ENCODE results near the gene RAB2B.

RAB2B gene

GRCh38 chr14:21520767-21521166 is 44.0 kb upstream of the RAB2B start:
- no peaks in the 10 kb centered on the region for H3K9me3 ChIP-seq (ENCODE audit: control extremely low read depth in 1 of 5, control insufficient read depth in 4 of 5, insufficient read depth in 2 of 5, low read depth in 1 of 5, low read length in 4 of 5)
- ChIA-PET POLR2A (no interaction called here), CTCF (interaction anchor here (0.7 to 2.4 kb wide), 2 partner anchors 9 to 18 kb away, joined by 3 to 11 read pairs; partner anchors contain the start of gene METTL3)
- DNase-seq: no peak
- no peak overlapping the region for H3K27ac ChIP-seq (ENCODE audit: insufficient read depth in 1 of 2, low read depth in 1 of 2, low read length in 2 of 2, poor library complexity in 1 of 2, severe bottlenecking in 2 of 2)
- H3K36me3 ChIP-seq (ENCODE audit: control insufficient read depth in 4 of 4, insufficient read depth in 4 of 4, low read length in 3 of 4): peaks cover 0 to 8% (median 0%) of the 10 kb centered on the region in 4 experiments
- peaks cover 0 to 1% (median 0%) of the 10 kb centered on the region in 5 experiments for H3K27me3 ChIP-seq (replicated peaks in 2 of 5; ENCODE audit: control insufficient read depth in 4 of 5, insufficient read depth in 5 of 5, low read length in 4 of 5)
- H3K4me3 ChIP-seq (ENCODE audit: control insufficient read depth in 1 of 7, extremely low read depth in 1 of 7, insufficient read depth in 4 of 7, low read depth in 2 of 7, low read length in 6 of 7): no peak overlapping the region
- WGBS (ENCODE audit: insufficient coverage): no CpG with 5 or more reads among the region's 1 CpG
- peaks cover 0 to 3% (median 0%) of the 10 kb centered on the region in 4 experiments for H3K4me1 ChIP-seq (ENCODE audit: control extremely low read depth in 1 of 4, control insufficient read depth in 4 of 4, insufficient read depth in 4 of 4, low read length in 3 of 4)

DNA sequence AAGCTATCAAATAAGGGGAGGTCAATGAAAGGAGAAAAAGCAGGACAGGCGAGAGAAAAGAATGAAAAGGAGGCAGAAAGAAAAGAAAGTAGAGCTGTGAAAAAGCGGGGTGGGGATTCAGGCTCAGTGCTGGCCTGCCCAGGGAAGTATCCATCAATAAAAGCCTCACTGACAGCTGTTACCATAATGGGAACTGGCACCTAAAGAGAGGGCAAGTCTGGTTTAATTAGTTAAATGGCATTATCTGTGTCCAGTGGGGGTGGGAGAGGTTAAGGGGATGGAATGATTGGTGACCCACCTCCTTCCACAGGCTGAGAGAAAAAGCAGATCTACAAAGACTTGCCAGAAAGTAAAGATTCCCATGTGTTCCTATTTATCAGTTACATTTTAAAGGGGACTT is 42.0 kb upstream of the RAB2B start:
- H3K4me3 ChIP-seq (ENCODE audit: control insufficient read depth in 1 of 7, extremely low read depth in 1 of 7, insufficient read depth in 4 of 7, low read depth in 2 of 7, low read length in 6 of 7): no peak overlapping the region
- DNase-seq: no peak
- 100% methylated on average over 2 of the region's 2 CpGs for WGBS (ENCODE audit: insufficient coverage)
- H3K27ac ChIP-seq (ENCODE audit: insufficient read depth in 1 of 2, low read depth in 1 of 2, low read length in 2 of 2, poor library complexity in 1 of 2, severe bottlenecking in 2 of 2): no peak overlapping the region
- peaks cover 0 to 4% (median 0%) of the 10 kb centered on the region in 4 experiments for H3K36me3 ChIP-seq (ENCODE audit: control insufficient read depth in 4 of 4, insufficient read depth in 4 of 4, low read length in 3 of 4)
- POLR2A ChIA-PET: no interaction called here
- H3K9me3 ChIP-seq (ENCODE audit: control extremely low read depth in 1 of 5, control insufficient read depth in 4 of 5, insufficient read depth in 2 of 5, low read depth in 1 of 5, low read length in 4 of 5): no peaks in the 10 kb centered on the region
- H3K27me3 ChIP-seq (replicated peaks in 2 of 5; ENCODE audit: control insufficient read depth in 4 of 5, insufficient read depth in 5 of 5, low read length in 4 of 5): no peaks in the 10 kb centered on the region
- CTCF ChIA-PET: interaction anchor here (0.6 to 1.2 kb wide), 2 partner anchors 12 to 23 kb away, joined by 3 to 5 read pairs; no protein-coding TSS in a partner anchor
- no peaks in the 10 kb centered on the region for H3K4me1 ChIP-seq (ENCODE audit: control extremely low read depth in 1 of 4, control insufficient read depth in 4 of 4, insufficient read depth in 4 of 4, low read length in 3 of 4)

DNA sequence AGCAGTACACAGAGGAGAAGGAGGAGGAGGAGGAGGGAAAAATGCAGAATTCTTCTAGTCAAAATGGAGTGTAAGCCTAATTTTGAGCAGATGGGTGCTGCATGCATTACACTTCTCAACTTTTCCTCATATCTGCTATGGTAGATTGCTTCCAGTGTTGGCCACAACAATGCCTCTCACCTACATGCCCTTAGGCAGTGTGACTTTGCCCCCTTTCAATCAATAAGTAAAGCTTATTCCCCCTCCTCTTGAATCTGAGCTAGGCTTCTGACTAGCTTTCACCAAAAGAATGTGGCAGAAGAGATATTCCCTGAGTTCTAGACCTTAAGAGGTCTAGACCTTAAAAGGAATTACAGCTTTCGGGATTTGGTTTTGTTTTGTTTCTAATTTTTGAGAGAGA is 37.6 kb upstream of the RAB2B start:
- POLR2A ChIA-PET: no interaction called here

DNA sequence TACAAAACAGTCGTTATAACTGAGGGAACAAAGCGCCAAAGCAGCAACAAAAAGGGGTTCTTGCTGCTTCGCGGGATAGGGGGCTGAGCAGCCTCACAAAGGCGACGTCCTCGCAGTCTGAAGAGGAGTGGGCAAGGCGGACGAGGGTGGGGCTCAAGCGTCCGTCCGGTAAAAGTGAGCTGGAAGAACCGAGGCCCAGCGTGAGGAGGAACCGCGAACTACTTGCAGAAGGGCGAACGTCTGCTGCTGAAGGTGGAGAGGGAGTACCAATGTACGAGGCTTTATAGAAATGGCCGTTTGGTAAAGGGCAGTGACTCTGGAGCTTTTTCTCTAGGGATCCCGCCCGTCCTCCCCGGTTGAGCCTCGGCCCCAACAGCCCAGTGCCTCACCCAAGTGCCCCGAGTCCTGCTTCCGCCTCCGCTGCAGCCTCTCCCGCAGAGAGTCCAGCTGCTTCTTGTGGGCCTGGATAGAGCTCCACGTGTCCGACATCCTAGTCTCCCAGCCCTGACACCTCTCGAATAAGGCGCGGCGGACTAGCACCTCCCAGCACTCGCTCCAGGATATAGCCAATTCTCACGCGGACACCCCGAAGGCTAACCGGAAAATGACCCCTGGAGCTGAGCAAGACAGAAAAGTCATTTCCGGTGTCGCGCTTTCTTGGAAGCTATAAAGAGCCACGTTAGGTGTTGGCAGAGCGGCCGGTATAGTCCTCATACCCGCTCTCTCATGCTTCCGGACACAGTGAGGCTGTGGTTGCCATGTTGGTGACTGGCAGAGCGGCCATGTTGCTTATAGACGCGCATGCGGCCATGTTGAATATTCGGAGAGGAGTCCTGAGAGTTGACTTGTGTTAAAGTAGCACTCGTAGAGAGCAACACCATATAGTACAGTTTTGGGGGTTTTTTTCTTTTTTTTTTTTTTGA is 34.2 kb upstream of the RAB2B start, which contains the start of gene METTL3:
METTL3 (minus strand) TSS at position 606 of the 923 bp plus-strand sequence; CDS start at position 489, 117 bp downstream.
- POLR2A ChIA-PET: interaction anchor here (0.6 to 2.8 kb wide), 4 partner anchors 9 to 55 kb away, joined by 3 to 12 read pairs (median 5); partner anchors contain the start of genes CHD8 and SALL2
- Histone ChIP-seq H3K27ac (ENCODE audit: insufficient read depth in 1 of 2, low read depth in 1 of 2, low read length in 2 of 2, poor library complexity in 1 of 2, severe bottlenecking in 2 of 2) (peak within 1 kb of the TSS; percentile 82 to 89), H3K9me3 (ENCODE audit: control extremely low read depth in 1 of 5, control insufficient read depth in 4 of 5, insufficient read depth in 2 of 5, low read depth in 1 of 5, low read length in 4 of 5) (no peaks in the 10 kb centered on the region), H3K27me3 (replicated peaks in 2 of 5; ENCODE audit: control insufficient read depth in 4 of 5, insufficient read depth in 5 of 5, low read length in 4 of 5) (no peaks in the 10 kb centered on the region), H3K4me1 (ENCODE audit: control extremely low read depth in 1 of 4, control insufficient read depth in 4 of 4, insufficient read depth in 4 of 4, low read length in 3 of 4) (peaks cover 9 to 24% (median 15%) of the 10 kb centered on the region in 4 experiments), H3K4me3 (ENCODE audit: control insufficient read depth in 1 of 7, extremely low read depth in 1 of 7, insufficient read depth in 4 of 7, low read depth in 2 of 7, low read length in 6 of 7) (peak within 1 kb of the TSS; percentile 66 to 100 (median 98)), H3K36me3 (ENCODE audit: control insufficient read depth in 4 of 4, insufficient read depth in 4 of 4, low read length in 3 of 4) (peaks cover 0 to 11% (median 10%) of the 10 kb centered on the region in 4 experiments)
- DNase-seq: peak; percentile 95 to 97 (median 97)
- CTCF ChIA-PET: interaction anchor here (1.0 to 5.2 kb wide), 9 partner anchors 9 to 48 kb away, joined by 3 to 51 read pairs (median 4); partner anchors contain the start of gene SALL2
- 0% methylated on average over 47 of the region's 53 CpGs for WGBS (ENCODE audit: insufficient coverage)

More for the DNA sequence above, 37.6 kb upstream of the RAB2B start:
- no peak for DNase-seq
- Histone ChIP-seq H3K36me3 (ENCODE audit: control insufficient read depth in 4 of 4, insufficient read depth in 4 of 4, low read length in 3 of 4) (peaks cover 0 to 3% (median under 1%) of the 10 kb centered on the region in 4 experiments), H3K27ac (ENCODE audit: insufficient read depth in 1 of 2, low read depth in 1 of 2, low read length in 2 of 2, poor library complexity in 1 of 2, severe bottlenecking in 2 of 2) (no peak overlapping the region), H3K27me3 (replicated peaks in 2 of 5; ENCODE audit: control insufficient read depth in 4 of 5, insufficient read depth in 5 of 5, low read length in 4 of 5) (no peaks in the 10 kb centered on the region), H3K4me1 (ENCODE audit: control extremely low read depth in 1 of 4, control insufficient read depth in 4 of 4, insufficient read depth in 4 of 4, low read length in 3 of 4) (peaks cover 9 to 21% (median 12%) of the 10 kb centered on the region in 4 experiments), H3K4me3 (ENCODE audit: control insufficient read depth in 1 of 7, extremely low read depth in 1 of 7, insufficient read depth in 4 of 7, low read depth in 2 of 7, low read length in 6 of 7) (no peak overlapping the region), H3K9me3 (ENCODE audit: control extremely low read depth in 1 of 5, control insufficient read depth in 4 of 5, insufficient read depth in 2 of 5, low read depth in 1 of 5, low read length in 4 of 5) (no peaks in the 10 kb centered on the region)
- 100% methylated on average over 1 of the region's 1 CpG for WGBS (ENCODE audit: insufficient coverage)
- CTCF ChIA-PET: interaction anchor here (1.0 to 1.8 kb wide), 6 partner anchors 12 to 272 kb away, joined by 3 to 4 read pairs (median 3); partner anchors contain the start of gene SALL2

DNA sequence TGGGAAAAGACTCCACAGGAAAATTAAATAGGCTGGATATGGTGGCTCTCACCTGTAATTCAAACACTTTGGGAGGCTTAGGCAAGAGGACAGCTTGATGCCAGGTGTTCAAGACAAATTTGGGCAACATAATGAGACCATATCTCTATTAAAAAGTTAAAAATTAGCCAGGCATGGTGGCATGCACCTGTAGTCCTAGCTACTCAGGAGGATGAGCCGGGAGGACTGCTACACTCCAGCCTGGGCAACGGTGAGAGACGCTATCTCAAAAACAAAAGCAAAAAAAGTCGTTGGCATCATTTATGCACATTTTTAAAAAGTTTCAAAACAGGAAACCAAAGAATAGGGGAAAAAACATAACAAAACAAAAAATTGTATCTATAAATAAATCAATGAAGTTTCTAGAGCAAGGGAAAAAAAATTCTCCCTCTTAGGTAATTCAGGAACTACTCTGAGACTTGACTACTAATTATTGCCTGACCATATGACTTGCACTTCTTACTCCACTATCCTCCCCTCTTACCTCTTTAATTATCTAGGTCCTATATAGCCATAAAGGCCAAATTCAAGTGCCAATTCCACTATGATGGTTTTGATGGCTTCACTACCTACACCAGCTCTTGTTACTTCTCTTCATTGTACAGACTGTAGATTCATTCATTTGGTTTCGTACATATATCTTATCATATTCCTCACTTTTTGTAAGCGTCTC is 32.8 kb upstream of the RAB2B start:
- no peaks in the 10 kb centered on the region for H3K9me3 ChIP-seq (ENCODE audit: control extremely low read depth in 1 of 5, control insufficient read depth in 4 of 5, insufficient read depth in 2 of 5, low read depth in 1 of 5, low read length in 4 of 5)
- H3K27me3 ChIP-seq (replicated peaks in 2 of 5; ENCODE audit: control insufficient read depth in 4 of 5, insufficient read depth in 5 of 5, low read length in 4 of 5): no peaks in the 10 kb centered on the region
- peak overlapping the region in 1 of 2 experiments; percentile 22 for H3K27ac ChIP-seq (ENCODE audit: insufficient read depth in 1 of 2, low read depth in 1 of 2, low read length in 2 of 2, poor library complexity in 1 of 2, severe bottlenecking in 2 of 2)
- peak overlapping the region in 5 of 7 experiments; percentile 97 to 100 (median 99) for H3K4me3 ChIP-seq (ENCODE audit: control insufficient read depth in 1 of 7, extremely low read depth in 1 of 7, insufficient read depth in 4 of 7, low read depth in 2 of 7, low read length in 6 of 7)
- DNase-seq: no peak
- POLR2A ChIA-PET: interaction anchor here (2.8 kb wide), 1 partner anchor 11 kb away, joined by 12 read pairs; no protein-coding TSS in a partner anchor
- H3K4me1 ChIP-seq (ENCODE audit: control extremely low read depth in 1 of 4, control insufficient read depth in 4 of 4, insufficient read depth in 4 of 4, low read length in 3 of 4): peaks cover 9 to 24% (median 15%) of the 10 kb centered on the region in 4 experiments
- 100% methylated on average over 4 of the region's 6 CpGs for WGBS (ENCODE audit: insufficient coverage)
- peaks cover 0 to 11% (median 10%) of the 10 kb centered on the region in 4 experiments for H3K36me3 ChIP-seq (ENCODE audit: control insufficient read depth in 4 of 4, insufficient read depth in 4 of 4, low read length in 3 of 4)
- CTCF ChIA-PET: interaction anchor here (0.8 to 5.2 kb wide), 5 partner anchors 8 to 38 kb away, joined by 3 to 51 read pairs (median 6); no protein-coding TSS in a partner anchor

DNA sequence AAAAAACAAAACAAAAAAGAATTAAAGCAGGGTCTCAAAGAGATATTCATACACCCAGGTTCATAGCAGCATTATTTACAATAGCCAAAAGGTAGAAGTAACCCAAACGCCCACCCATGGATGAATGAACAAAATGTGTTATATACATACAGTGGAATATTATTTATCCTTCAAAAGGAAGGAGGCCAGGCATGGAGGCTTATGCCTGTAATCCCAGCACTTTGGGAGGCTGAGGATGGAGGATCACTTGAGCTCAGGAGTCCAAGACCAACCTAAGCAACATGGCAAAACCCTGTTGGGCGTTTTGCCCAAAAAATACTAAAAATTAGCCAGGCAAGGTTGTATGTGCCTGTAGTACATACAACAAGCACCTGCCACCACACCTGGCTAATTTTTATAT is 29.8 kb upstream of the RAB2B start:
- peaks cover 14 to 34% (median 30%) of the 10 kb centered on the region in 4 experiments for H3K36me3 ChIP-seq (ENCODE audit: control insufficient read depth in 4 of 4, insufficient read depth in 4 of 4, low read length in 3 of 4)
- ChIA-PET POLR2A (no interaction called here), CTCF (interaction anchor here (5.2 kb wide), 1 partner anchor 7 kb away, joined by 51 read pairs; no protein-coding TSS in a partner anchor)
- H3K4me3 ChIP-seq (ENCODE audit: control insufficient read depth in 1 of 7, extremely low read depth in 1 of 7, insufficient read depth in 4 of 7, low read depth in 2 of 7, low read length in 6 of 7): no peak overlapping the region
- no peak overlapping the region for H3K27ac ChIP-seq (ENCODE audit: insufficient read depth in 1 of 2, low read depth in 1 of 2, low read length in 2 of 2, poor library complexity in 1 of 2, severe bottlenecking in 2 of 2)
- no CpG with 5 or more reads among the region's 2 CpGs for WGBS (ENCODE audit: insufficient coverage)
- peaks cover 9 to 19% (median 13%) of the 10 kb centered on the region in 4 experiments for H3K4me1 ChIP-seq (ENCODE audit: control extremely low read depth in 1 of 4, control insufficient read depth in 4 of 4, insufficient read depth in 4 of 4, low read length in 3 of 4)
- no peaks in the 10 kb centered on the region for H3K27me3 ChIP-seq (replicated peaks in 2 of 5; ENCODE audit: control insufficient read depth in 4 of 5, insufficient read depth in 5 of 5, low read length in 4 of 5)
- H3K9me3 ChIP-seq (ENCODE audit: control extremely low read depth in 1 of 5, control insufficient read depth in 4 of 5, insufficient read depth in 2 of 5, low read depth in 1 of 5, low read length in 4 of 5): no peaks in the 10 kb centered on the region
- no peak for DNase-seq
